GM19023 (cell line): Measurements from ENCODE around the gene IQCK.
A peak's percentile ranks its signal among the peaks of the same experiment; 100 is the strongest.
"Not testable (repeated sequence)": the region's sequence is repeated elsewhere in the genome, so short reads cannot be mapped to it uniquely, and the experiment has no call there.

ENCODE experiments used
- ATAC-seq: cut with Tn5 transposase; IDR thresholded peaks from one replicate; pipeline ENCODE4 v1.9.1; 2021; ENCODE audit warnings: mild to moderate bottlenecking, moderate library complexity; ENCODE audit not compliant: unreplicated experiment

Gene IQCK

GRCh38 chr16:19717741-19718623, at the start of gene IQCK, which contains the start of gene KNOP1:
Gene IQCK, plus strand, starts transcription at chr16:19718271. Its CDS starts 36 bp downstream, at chr16:19718307.
Gene KNOP1, minus strand, starts transcription at chr16:19718227. Its CDS starts 3,192 bp downstream, at chr16:19715035.
- ATAC-seq: peak; percentile 96

- ATAC-seq: no peak
Measured at GRCh38 chr16:19672378-19672777, 45.7 kb upstream of the IQCK start.

- ATAC-seq: no peak
Measured at GRCh38 chr16:19674485-19674884, 43.6 kb upstream of the IQCK start.

- no peak for ATAC-seq
Measured at GRCh38 chr16:19677402-19677801, 40.7 kb upstream of the IQCK start.

GRCh38 chr16:19678804-19679203, 39.3 kb upstream of the IQCK start:
- no peak for ATAC-seq

- ATAC-seq: not testable (repeated sequence)
Measured at GRCh38 chr16:19679281-19679680, 38.8 kb upstream of the IQCK start.

- ATAC-seq: no peak
Measured at GRCh38 chr16:19680881-19681340, 37.2 kb upstream of the IQCK start.

GRCh38 chr16:19681637-19682036, 36.4 kb upstream of the IQCK start:
- ATAC-seq: no peak

GRCh38 chr16:19683453-19684236, 34.4 kb upstream of the IQCK start:
- ATAC-seq: no peak

- no peak for ATAC-seq
Measured at GRCh38 chr16:19685176-19685575, 32.9 kb upstream of the IQCK start.

- no peak for ATAC-seq
Measured at GRCh38 chr16:19687279-19687678, 30.8 kb upstream of the IQCK start.

GRCh38 chr16:19688396-19689024, 29.6 kb upstream of the IQCK start:
- ATAC-seq: no peak

- no peak for ATAC-seq
Measured at GRCh38 chr16:19689342-19689741, 28.7 kb upstream of the IQCK start.

GRCh38 chr16:19690196-19690595, 27.9 kb upstream of the IQCK start:
- no peak for ATAC-seq

- ATAC-seq: no peak
Measured at GRCh38 chr16:19691161-19691711, 26.8 kb upstream of the IQCK start.

- no peak for ATAC-seq
Measured at GRCh38 chr16:19694989-19695388, 23.1 kb upstream of the IQCK start.

GRCh38 chr16:19696328-19696727, 21.7 kb upstream of the IQCK start:
- ATAC-seq: no peak

GRCh38 chr16:19696961-19697360, 21.1 kb upstream of the IQCK start:
- no peak for ATAC-seq

- no peak for ATAC-seq
Measured at GRCh38 chr16:19697756-19698318, 20.2 kb upstream of the IQCK start.
